Glomerular visceral epithelial cell (primary cell): ENCODE results near the gene APBA2.

Source experiments
- DNase-seq: peaks from one replicate; pipeline ENCODE4 v3.0.0-alpha.2; 2016; ENCODE audit errors: extremely low spot score

The APBA2 gene

DNA sequence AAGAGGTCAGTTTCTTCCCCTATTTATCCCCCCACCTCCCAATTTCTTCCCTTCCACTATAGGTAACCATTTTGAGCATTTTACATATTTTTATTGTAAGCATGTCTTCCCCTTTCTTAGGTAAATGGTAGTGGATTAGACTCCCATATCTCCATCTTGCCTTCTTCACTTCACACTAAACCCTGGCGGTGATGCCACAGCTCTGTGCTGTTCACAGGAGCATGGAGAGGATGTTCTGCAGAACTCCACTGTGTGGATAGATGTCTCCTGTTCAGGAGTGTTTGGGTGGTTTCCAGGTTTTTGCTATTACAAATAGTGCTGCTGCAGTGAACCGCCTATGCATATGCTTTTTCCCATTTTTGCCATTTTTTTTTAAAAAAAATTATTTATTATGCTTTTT is 201.1 kb downstream of the APBA2 start:
- no peak for DNase-seq

DNA sequence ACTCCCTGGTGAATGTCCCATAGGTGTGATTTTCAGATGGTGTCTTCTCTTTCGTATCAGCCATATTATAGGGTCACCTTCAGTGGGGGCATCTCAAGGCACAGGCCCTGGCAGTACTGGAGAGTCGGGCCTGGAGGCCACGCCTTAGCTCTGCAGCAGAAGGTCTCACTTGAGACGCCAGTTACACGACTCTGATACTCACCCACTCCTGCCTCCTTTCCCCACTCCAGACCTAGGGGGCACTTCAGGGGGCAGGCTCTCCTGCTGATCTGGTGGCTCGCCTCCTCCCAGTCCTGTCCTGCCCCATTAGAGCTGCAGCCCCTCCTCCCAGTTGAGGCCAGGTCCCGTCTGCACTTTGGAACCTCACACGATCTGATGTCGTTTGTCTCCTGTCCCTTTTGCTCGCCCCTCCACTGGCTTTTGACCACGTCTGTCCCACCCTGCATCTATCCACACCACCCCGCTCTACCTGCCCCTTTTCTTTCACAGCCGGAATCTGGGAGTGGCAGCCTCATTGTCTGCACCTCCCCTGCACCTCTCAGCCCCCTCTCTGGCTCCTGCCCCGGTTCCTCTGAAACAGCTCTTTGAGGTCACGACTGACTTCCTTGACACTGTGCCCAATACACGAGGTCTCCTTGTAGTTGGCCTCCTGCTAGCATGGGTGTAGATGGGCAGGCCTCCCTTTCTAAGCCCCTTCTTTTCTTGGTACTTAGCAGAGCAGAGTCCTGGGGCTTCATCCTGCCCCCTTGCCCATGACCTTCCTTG is 201.9 kb downstream of the APBA2 start:
- DNase-seq, result no peak

DNA sequence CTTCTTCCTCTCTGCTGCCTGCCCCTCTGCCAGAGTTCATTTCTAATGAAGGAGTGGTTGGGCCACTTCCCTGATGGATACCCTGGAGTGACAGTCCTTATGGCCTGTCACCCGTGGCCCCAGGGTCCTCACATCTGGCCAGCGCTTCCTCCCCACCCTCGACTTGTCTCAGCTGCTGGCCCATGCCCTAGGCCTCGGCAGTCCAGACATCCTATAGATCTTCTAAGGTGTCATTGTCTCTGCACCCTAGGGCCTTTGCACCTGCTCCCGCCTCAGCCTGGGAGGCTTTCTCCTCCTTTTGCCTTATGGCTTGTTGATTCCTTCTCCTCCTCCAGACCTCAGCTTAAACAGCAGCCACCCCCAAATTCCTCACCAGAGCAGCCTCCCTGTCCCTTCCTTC is 202.9 kb downstream of the APBA2 start:
- no peak for DNase-seq

DNA sequence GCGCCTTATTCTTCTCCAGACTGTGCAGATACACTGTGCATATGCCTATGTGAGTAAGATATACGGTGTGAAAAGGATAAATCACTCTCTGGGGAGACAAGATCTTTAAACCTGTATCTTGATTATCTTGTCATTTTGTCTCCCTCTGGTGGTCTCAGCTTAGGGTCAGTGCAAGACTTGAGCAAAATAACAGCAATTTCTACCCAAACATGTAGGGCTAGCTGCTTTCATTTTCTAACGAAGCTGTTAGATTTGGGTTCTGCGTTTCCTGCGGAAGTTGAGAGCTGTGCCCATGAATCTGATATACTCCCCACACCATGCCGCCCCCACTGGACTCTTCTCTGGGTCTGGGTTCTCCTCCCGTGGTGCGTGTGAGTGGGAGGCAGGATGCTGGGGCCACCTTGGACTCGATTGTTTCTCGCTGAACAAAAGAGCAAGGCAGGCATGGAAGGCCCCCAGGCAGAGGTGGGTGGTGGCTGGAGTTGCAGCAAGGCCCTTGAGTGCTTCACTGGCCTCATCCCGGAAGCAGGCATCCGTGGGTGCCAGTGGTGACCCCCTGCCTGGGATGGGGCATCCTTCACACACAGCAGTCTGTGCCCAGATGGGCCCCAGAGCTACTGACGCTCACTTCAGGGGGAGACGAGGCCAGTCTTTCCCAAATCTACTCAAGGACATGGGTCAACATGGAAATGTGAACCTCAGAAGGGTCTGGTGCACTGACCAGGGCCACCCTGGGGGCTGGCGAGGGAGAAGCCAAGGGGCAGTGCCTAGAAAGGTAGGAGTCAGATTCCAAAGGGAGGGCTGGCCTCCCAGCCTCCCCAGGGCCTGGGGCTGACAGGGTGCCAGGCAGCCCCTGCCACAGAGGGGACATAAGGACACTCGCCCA is 204.2 kb downstream of the APBA2 start:
- no peak for DNase-seq

DNA sequence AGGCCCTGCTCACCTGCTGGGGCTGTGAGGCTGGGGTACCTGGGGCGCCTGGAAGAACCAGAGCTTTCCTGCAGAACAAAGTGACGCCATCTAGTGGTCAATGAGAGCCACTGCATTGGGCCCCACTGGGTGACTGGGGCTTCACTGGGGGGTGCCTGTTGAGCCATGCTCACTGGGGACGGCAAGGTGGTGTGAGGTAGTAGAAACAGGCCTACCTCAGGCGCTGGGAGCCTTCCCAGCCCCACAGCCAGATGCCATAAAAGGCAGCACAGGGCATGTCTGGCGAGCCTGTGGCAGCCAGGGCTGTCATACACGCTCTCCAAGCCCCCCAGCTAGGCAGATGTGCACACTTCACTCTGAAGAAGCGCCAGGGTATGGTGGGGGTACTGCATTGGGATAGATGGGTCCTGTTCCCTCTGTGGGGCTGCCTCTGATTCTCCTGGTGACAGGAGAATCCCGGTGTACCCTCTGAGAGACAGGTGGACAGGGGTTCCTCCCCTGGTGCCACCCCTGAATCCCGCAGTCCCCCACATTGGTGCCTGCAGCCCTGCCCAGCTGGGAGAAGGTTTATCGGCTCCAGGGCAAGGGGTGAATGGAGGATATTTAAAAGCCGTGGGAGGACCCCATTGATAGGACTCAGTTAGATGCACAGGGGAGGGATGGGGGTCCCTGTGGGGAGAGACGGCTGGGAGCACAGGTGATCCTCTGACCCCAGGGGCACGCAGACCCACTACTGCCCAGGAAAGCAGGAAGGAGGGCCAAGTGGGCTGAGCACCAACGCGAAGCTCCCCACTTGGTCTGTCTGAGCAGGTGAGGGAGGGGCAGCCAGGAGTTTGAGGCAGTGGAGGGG is 205.1 kb downstream of the APBA2 start:
- DNase-seq, result peak; percentile 25

DNA sequence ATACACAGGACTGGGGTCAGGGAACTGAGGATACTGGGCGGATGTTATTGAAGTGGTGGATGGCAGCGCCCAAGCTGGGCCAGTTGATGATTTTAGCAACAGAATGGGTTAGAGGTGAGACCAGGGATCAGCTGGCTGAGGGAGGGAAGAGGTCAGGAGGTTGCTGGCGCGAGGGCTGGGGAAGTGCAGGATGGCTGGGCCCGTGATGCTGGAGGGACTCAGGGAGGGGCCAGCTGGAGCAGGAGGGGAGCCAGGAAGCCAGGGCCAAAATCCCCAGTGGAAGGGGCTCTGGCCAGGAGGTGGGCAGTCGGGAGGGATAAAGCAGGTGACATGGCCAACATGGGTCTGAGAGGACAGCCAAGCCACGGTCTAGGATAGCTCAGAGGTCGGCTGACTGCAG is 205.9 kb downstream of the APBA2 start:
- DNase-seq, result no peak

DNA sequence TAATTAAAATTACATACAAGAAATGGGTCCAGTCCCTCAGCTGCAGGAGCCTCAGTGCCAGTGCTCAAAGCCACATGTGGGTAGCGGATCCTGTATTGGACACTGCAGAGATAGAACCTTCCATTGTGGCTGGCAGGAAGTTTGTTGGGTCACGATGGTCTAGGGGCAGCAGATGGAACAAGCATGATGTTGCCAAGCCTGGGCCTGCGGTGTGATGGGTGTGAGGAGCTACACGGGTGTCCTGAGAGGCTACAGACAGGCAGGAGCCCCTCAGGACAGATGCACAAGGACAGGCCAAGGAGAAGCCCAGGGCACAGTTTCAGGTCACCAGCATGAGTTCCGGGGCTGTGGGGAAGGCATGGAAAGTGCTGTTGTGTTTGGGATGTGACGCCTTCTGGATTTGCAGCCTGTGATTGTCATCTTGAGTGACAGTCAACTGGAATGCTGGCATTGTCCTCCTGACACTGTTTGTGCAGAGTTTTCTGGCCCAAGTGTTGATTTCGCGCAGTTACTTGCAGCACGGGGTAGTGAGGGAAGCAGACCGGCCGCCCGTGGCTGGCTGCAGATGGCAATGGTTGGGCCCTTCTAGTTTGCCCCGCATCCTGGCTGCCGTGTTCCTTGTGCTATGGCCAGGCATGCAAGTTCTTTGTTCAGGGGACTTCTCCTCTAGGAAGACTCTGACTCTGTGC is 206.7 kb downstream of the APBA2 start:
- no peak for DNase-seq

DNA sequence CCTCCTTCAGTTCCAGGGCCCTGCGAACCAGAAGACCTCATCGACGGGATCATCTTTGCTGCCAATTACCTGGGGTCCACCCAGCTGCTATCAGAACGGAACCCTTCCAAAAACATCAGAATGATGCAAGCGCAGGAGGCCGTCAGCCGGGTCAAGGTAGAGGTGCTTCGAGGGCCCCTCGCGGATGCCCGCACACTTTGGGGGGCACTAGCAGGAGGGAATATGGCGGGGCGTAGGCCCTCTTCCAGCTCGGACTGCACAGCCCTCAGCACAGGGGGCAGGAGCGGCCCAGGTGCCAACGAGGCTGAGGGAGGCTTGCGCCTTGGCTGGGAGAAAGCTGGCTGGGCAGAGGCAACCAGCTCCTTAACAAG is 207.3 kb downstream of the APBA2 start:
- no peak for DNase-seq

DNA sequence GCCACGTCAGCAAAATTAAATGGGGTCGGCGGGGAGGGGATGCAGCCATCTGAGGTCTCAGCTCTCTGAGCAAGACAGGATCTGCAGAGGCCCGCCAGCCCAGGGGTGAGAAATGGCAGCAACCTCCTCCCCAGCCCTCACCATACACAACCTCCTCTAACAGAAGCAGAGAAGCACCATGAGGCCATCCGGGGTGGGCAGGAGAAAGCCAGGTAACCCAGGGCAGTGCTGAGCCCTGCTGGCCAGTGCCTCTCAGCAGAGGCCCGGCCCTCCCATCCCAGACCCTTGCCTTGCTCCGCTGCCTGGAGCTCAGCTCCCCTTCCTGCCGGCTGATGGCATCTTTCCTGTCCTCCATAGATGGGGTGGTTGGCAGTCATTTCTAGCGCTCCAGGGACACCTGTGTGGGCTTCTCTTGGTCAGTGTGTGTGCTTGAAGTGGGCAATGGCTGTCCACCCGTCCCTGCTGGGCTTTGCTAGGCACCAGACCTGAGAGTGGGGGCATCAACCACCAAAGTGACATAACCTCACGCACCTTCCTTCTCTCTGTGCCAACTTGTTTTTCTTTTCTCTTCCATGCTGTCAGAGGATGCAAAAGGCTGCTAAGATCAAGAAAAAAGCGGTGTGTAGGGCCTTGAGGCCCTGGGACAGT is 208.0 kb downstream of the APBA2 start:
- no peak for DNase-seq

DNA sequence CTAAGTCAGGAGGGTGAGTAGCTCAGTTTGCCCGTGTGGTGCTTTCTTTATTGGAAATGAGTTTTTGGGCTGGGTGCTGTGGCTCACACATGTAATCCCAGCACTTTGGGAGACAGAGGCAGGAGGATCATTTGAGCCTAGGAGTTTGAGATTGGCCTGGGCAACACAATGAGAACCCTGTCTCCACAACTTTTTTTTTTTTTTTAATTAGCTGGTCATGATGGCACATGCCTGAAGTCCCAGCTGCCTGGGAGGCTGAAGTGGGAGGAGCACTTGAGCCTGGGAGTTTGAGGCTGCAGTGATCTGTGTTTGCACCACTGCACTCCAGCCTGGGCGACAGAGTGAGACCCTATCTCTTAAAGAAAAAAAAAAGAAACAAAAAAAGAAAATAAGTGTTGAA is 208.9 kb downstream of the APBA2 start:
- no peak for DNase-seq

DNA sequence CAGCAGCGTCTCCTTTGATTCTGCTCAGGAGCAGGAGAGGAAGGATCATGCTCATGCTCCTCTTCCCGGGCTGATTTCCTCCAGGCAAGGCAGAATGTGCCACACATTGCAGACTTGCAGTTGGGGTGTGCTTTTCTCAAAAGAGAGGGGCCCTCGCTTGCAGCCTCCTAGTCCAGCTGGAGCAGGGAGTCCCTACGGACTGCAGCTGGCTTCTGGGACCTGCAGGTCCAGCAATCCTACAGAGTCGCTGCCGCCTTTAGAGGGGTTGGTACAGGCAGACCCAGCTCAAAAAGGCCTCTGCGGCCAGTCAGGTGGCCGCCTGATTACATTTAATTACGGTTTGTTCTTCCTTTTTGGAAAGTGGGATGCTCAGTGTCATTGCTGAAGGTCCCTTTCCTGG is 210.0 kb downstream of the APBA2 start:
- DNase-seq, result no peak

DNA sequence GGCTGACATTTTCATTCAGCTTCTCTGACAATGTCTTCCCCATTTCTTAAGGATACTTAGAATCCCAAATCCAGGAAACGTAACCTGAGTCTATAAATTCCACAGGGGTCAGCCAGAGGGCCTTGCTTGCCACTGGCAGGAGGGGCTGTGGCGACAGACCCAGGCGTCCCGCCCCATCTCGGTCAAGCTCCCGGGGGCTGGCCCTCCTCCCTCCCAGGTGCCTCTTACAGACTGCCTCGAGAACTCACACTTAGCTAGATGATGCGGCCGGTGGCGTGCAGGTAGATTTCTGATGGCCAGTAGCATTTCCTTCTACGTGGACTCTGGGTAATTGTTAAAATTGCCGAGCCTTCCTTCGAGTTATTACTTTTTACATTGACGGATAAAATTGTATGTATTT is 211.4 kb downstream of the APBA2 start:
- no peak for DNase-seq

DNA sequence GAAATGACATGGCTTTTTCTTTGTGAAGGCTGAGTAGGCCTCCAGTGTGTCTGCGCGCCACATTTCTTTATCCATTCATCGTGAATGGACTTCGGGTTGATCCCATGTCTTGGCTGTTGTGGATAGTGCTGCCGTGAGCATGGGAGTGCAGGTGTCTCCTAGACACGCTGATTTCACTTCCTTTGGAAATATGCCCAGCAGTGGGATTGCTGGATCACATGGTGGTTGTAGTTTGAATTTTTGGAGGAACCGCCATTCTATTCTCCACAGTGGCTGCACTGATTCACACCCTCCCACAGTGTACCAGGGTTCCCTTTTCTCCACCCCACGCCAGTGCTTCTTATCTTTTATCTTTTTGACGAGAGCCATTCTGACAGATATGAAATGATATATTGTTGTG is 212.2 kb downstream of the APBA2 start:
- no peak for DNase-seq

DNA sequence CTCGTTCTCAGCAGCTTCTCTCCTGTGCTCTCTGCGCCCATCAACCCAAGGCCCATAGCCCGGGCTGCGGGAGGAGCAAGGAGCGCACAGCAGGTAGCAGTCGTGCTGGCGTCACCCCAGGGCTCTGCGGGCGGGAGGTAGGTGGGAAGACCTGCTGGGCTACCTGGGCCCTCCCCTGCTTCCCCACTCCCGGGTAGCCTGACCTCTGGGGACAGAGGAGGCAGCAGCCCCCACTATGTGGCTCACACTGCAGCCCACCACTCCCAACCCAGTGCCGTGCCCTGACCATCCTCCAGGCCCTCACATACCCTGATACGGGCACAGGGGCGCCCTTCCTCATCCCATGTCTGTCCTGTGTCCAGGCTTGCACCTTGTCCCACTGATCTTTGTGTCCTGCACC is 212.9 kb downstream of the APBA2 start:
- DNase-seq, result no peak

DNA sequence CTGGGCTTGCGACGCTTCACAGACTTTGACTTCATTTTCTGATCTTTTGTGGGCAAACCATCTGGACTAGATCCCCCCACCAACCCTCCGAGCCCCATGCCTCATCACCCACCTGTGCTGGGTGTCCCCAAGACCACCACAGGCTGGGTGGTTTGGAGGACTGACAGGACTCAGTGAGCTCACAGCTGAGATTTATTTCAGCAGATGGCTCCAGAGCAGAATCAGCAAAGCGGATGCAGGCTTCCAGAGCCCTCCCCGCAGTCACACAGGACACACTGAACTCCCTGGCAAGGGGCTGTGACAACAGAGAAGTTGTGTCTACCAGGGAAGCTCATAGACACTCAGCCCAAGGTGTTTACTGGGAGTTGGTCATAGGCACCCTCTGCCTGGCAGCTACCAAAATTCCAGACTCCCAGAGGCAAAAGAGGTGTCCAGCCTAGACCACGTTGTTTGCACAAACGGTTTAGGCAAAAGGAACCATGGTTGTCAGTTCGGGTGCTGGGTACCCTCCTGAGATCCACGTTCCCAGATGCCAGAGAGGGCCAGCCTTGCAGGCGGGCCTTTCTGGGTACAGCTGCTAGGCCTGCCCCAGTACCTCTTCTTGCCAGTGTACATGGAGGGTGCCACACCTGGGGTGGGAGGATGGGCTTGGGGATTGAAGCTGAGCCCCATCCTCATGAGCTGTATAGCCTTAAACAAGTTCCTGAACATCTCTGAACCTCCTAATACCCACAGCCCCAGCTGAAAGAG is 213.5 kb downstream of the APBA2 start:
- DNase-seq, result no peak

DNA sequence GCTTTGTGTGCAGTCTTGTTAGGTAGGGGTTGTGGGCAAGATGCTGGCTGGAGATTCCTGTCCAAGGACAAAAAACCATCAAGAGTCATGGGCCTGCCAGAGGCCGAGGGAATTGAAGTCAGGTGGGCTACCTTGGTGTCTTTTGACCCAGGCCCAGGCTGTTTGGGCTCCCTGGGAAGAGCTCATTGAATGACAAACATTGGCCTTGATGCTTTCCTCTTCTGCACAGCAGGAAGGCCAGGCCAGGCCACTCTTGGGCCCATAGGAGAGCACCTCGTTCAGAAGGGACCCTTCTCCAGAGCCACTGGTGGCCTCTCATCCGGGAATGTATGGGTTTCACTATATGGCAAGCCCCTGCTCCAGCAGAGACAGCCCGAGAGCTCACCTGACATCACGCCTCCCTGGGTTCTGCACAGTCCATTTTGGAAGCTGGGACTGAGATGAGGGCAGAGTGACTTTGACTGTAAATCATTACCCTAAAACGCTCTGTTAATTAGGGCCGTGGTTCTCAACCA is 214.8 kb downstream of the APBA2 start:
- DNase-seq, result no peak

DNA sequence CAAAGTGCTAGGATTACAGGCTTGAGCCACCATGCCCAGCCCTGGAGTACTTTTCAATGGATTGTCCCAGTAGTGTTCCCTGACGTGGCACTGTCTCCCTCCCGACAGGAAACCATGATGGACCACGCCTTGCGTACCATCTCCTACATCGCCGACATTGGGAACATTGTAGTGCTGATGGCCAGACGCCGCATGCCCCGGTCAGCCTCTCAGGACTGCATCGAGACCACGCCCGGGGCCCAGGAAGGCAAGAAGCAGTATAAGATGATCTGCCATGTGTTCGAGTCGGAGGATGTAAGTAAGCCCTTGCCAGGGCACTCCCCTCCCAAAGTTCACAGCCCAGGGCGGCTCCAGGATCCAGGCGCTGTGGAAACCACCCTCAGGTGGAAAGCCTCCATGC is 215.7 kb downstream of the APBA2 start:
- no peak for DNase-seq

DNA sequence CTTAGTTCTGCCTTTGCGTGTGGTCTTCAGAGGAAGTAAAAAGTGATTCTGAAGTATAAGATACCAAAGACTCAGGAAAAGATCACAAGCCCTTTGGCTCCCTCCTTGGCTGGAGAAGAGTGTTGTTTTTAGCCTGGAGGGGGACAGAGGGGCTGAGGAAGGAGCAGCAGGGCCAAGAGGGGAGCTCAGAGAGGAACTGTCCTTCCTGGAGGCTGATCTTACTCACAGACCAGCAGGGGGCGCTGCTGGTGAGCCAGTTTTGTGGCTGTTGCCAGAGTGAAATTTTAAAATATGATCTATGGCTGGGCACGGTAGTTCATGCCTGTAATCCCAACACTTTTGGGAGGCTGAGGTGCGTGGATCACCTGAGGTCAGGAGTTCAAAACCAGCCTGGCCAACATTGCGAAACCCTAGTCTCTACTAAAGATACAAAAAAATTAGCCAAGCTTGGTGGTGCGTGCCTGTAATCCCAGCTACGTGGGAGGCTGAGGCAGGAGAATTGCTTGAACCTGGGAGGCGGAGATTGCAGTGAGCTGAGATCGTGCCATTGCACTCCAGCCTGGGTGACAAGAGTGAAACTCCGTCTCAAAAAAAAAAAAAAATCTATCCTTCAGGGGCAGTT is 216.5 kb downstream of the APBA2 start:
- peak; percentile 38 for DNase-seq

DNA sequence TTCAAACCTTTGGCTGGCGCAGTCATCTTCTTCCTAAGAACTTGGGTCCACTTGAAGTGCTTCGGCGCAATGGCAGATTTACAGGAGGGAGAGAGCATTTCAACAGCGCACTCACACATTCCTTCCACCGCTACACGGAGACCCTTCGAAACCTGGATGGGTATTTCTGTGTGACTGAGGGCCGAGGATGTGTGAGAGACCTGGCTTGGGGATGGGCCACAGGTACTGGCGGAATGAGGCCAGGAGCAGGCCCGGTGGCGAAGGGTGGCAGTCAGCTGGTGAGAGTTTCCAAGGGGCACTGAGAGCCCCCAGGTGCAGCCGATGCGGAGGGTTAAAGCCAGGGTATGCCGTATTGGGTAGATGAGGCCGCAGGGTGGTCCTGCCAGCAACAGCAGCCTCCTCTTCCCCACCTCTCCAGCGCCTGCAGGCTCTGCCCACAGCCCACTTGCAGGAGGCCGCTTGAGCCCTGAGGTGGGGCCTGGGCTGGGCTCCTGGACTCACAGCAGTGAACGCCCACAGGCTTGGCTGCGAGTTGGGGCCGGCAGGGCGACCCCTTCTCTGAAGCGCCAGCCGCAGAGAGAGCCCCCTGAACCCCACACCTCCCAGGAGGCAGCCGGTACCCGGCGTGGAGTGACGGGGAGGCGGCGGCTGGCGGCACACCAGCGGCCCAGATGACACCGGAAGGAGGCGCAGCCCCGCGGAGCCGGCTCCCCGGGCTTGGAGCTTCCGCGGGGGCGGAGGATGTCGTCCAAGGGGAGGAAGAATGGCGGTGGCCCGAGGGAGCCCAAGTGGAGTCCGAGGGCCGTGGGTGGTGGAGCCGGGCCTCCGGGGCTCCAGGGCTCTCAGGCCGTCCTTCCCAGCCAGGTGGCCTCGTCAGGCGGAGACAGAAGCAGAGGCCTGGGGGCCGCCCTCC is 217.4 kb downstream of the APBA2 start:
- DNase-seq, result no peak
